Adrenal gland (tissue), 12 donors: ENCODE measurements around the gene GPD1. TPM values are rescaled to one million over a fixed set of nuclear protein-coding genes. Genes with fewer than 3 reads are reported as not detected.
A peak's percentile ranks its signal among the peaks of the same experiment; 100 is the strongest.

Source experiments
- DNase-seq, 7 donors: peaks; one replicate each; pipeline ENCODE4 v3.0.0-alpha.2; 2019 to 2020
- H3K27ac ChIP-seq, 5 donors: fragments of 200-600 bp; sonication (generic) in 4 of 5; 1 replicate in 3 of 5; 2 replicates in 2 of 5; pipeline versions ENCODE4 v1.5.1 to v1.8.0; 2016 to 2020; ENCODE audit warnings: mild to moderate bottlenecking in 1 of 5
- H3K27me3 ChIP-seq: fragments of 200-600 bp; 2 replicates; pipeline ENCODE4 v1.8.0; 2021
- H3K36me3 ChIP-seq, 2 donors: fragments of 200-600 bp; replicated peaks in 1 of 2; 1 replicate in 1 of 2; 2 replicates in 1 of 2; pipeline versions ENCODE4 v1.5.1 to v1.8.0; 2018 to 2022
- H3K4me1 ChIP-seq, 2 donors: fragments of 200-600 bp; replicated peaks in 1 of 2; 1 replicate in 1 of 2; 2 replicates in 1 of 2; pipeline versions ENCODE4 v1.5.1 to v1.8.0; 2018 to 2021
- H3K4me3 ChIP-seq, 4 donors: fragments of 200-600 bp; sonication (generic) in 3 of 4; one replicate each; pipeline ENCODE4 v1.5.1; 2016 to 2018
- H3K9me3 ChIP-seq, 3 donors: fragments of 200-600 bp; sonication (generic) in 1 of 3; replicated peaks in 1 of 3; 1 replicate in 2 of 3; 2 replicates in 1 of 3; pipeline versions ENCODE4 v1.5.1 to v1.8.0; 2016 to 2021
- POLR2A ChIP-seq, 2 donors: fragments of 450-650 bp; IDR thresholded peaks; one replicate each; pipeline ENCODE4 v1.6.1; 2017; ENCODE audit warnings: antibody characterized with exemption in 2 of 2, mild to moderate bottlenecking in 2 of 2, moderate library complexity in 1 of 2
- WGBS, 4 donors: extraction: QIAGEN DNeasy Blood & Tissue Kit in 2 of 4; methylation state at CpG; one replicate each; pipeline versions ENCODE4 v1.1.5 to v1.1.7; 2013 to 2017; 5-methylcytosine and 5-hydroxymethylcytosine counted together
- intact Hi-C, 2 donors: fragments of 100-400 bp; cut with DNase I; formaldehyde crosslinking; loops; one replicate each; pipeline versions ENCODE4 v1.14.1 to v1.15.0; 2022 to 2023
- polyA plus RNA-seq, 3 donors: library from polyadenylated mRNA; stranded (reverse); fragments of 200-250 nt in 2 of 3; fragments of 350-450 nt in 1 of 3; fragmentation: Illumina TruSeq in 1 of 3; extraction: RNeasy Lipid Tissue Mini Kit (QIAGEN cat#74804) in 1 of 3; gene quantifications; one replicate each; pipeline ENCODE4 v1.2.3, GENCODE V29; 2013 to 2014
- total RNA-seq, 9 donors: library from RNA; depleted of rRNA in 4 of 9; stranded (reverse); fragments of >200 nt in 4 of 9; fragments of 120-200 nt in 1 of 9; fragmentation: NEBNext Ultra II Directional in 1 of 9; extraction: Animal tissue kit (Norgen Biotek cat#: 25700) in 1 of 9; gene quantifications; one replicate each; pipeline versions ENCODE4 v1.1.0 to v1.2.4, GENCODE V29; 2013 to 2023
- TF ChIP-seq, protein P1 (sequence below), 6 experiments: fragments of 450-650 bp in 4 of 6; fragments of 200-600 bp in 2 of 6; sonication (generic) in 1 of 6; IDR thresholded peaks; 1 replicate in 5 of 6; 2 replicates in 1 of 6; pipeline versions ENCODE4 v1.5.1 to v1.8.0; 2016 to 2021; ENCODE audit warnings: antibody characterized with exemption in 6 of 6, mild to moderate bottlenecking in 2 of 6, moderate library complexity in 1 of 6
- donor health status: healthy with polysubstance abuse.
- donor health status: Bipolar disorder and iron deficiency.
- donor health status: DM: yes; HTN: yes; CAD: no.
- donor health status: DM: no; HTN: no; CAD: no.
- donor health status: DM: no; HTN: no; CAD: no.
- donor health status: DM: yes; HTN: yes; CAD: no.

GPD1 gene
- total and polyA plus RNA-seq, 12 donors, result 0.43 to 36.9 (median 2.6) TPM

DNA sequence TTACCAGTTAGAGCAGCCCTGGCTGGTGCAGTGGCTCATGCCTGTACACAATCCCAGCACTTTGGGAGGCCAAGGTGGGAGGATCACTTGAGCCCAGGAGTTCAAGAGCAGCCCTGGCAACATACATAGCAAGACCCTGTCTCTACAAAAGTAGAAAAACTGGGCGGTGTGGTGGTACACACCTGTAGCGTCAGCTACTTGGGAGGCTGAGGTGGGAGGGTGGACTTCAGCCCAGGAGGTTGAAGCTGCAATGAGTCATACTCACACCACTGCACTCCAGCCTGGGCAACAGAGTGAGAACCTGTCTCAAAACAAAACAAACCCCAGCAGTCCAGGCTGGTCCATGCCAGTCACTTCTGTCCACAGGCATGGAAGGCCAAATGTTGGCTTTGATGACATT lies 15.6 kb downstream of the GPD1 start:
- intact Hi-C loops, result no loop called here
- no peak for DNase-seq
- H3K4me1 ChIP-seq, result peaks cover 0 to 21% of the 10 kb centered on the region in 2 donors
- H3K4me3 ChIP-seq, result no peak overlapping the region
- TF ChIP-seq POLR2A (IDR thresholded peaks at IDR 0.05), result no peak
- TF ChIP-seq, protein P1, sequence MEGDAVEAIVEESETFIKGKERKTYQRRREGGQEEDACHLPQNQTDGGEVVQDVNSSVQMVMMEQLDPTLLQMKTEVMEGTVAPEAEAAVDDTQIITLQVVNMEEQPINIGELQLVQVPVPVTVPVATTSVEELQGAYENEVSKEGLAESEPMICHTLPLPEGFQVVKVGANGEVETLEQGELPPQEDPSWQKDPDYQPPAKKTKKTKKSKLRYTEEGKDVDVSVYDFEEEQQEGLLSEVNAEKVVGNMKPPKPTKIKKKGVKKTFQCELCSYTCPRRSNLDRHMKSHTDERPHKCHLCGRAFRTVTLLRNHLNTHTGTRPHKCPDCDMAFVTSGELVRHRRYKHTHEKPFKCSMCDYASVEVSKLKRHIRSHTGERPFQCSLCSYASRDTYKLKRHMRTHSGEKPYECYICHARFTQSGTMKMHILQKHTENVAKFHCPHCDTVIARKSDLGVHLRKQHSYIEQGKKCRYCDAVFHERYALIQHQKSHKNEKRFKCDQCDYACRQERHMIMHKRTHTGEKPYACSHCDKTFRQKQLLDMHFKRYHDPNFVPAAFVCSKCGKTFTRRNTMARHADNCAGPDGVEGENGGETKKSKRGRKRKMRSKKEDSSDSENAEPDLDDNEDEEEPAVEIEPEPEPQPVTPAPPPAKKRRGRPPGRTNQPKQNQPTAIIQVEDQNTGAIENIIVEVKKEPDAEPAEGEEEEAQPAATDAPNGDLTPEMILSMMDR (IDR thresholded peaks at IDR 0.05), result no peak
- WGBS, 4 donors, result 94 to 100% (median 98%) methylated on average over 2 of the region's 2 CpGs
- H3K27me3 ChIP-seq, result no peaks in the 10 kb centered on the region
- H3K36me3 ChIP-seq, result peaks cover 0 to 36% of the 10 kb centered on the region in 2 donors
- H3K27ac ChIP-seq, result no peak overlapping the region
- H3K9me3 ChIP-seq, result no peaks in the 10 kb centered on the region

DNA sequence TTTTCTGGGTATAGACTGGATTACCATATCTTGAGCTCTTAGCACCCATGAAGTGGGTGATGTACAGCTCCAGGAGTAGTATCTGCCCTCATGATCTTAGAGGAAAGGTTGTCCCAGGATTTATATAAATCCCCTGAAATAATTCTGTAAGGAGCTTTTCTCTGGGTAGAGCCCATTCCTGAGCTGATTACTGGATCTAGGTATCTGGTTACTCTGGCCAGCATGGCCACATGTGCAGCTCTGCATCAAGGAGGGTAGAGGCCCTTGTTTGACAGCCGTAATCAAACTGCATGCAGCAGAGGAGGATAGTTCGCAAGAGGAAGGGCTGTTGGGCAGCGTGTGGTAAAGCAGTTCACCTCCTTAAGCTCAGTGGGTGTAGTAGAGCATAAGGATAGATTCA lies 16.7 kb downstream of the GPD1 start:
- H3K4me3 ChIP-seq, result no peak overlapping the region
- H3K27ac ChIP-seq, result no peak overlapping the region
- TF ChIP-seq, protein P1 (IDR thresholded peaks at IDR 0.05), result no peak
- TF ChIP-seq POLR2A (IDR thresholded peaks at IDR 0.05), result no peak
- peaks cover 0 to 33% of the 10 kb centered on the region in 2 donors for H3K36me3 ChIP-seq
- intact Hi-C loops, result no loop called here
- WGBS, 4 donors, result 90 to 95% (median 93%) methylated on average over 3 of the region's 3 CpGs
- no peaks in the 10 kb centered on the region for H3K9me3 ChIP-seq
- DNase-seq, result peak in 1 of 7 donors; percentile 11
- H3K4me1 ChIP-seq, result peaks cover 5 to 23% of the 10 kb centered on the region in 2 donors
- no peaks in the 10 kb centered on the region for H3K27me3 ChIP-seq

DNA sequence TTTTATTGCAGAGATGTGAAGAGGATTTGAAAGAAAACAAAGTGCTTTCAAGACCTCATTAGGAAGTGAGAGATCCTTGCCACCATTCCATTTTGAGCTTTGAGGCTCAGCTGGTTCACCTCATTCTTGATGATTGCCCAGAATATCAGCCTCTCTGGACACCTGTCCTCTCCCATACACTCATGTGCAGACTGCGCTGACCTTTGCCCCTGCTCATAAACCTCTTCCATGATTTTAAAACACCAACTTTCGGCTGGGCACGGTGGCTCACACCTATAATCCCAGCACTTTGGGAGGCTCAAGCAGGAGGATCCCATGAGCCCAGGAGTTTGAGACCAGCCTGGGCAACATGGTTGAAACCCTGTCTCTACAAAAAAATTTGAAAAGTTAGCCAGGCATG lies 17.1 kb downstream of the GPD1 start:
- intact Hi-C loops, result no loop called here
- WGBS, 4 donors, result 91 to 100% (median 93%) methylated on average over 2 to 3 of the region's 3 CpGs
- Histone ChIP-seq H3K4me3 (no peak overlapping the region), H3K27me3 (no peaks in the 10 kb centered on the region), H3K27ac (no peak overlapping the region), H3K36me3 (peaks cover 0 to 29% of the 10 kb centered on the region in 2 donors), H3K9me3 (no peaks in the 10 kb centered on the region), H3K4me1 (peaks cover 5 to 23% of the 10 kb centered on the region in 2 donors)
- TF ChIP-seq, protein P1 (IDR thresholded peaks at IDR 0.05), result no peak
- TF ChIP-seq POLR2A (IDR thresholded peaks at IDR 0.05), result no peak
- DNase-seq, result peak in 1 of 7 donors; percentile 40

DNA sequence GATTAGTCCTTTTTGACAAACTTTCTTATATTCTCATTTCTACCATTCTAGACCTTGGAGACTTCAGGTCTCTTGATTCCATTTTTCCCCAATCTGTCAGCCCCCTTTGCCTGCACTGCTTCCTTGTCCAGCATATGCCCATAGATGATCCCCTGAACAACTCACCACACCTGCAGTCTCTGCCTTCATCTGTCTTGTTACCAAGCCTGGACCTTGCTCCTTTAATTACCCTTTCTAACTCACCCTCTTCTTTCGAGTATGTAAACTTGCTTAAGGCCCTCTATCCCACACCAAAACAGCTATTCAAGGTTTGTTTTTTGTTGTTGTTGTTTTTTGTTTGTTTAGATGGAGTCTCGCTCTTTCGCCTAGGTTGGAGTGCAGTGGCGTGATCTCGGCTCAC lies 17.8 kb downstream of the GPD1 start:
- Histone ChIP-seq H3K9me3 (no peaks in the 10 kb centered on the region), H3K4me1 (peaks cover 5 to 16% of the 10 kb centered on the region in 2 donors), H3K27me3 (no peaks in the 10 kb centered on the region), H3K27ac (no peak overlapping the region), H3K36me3 (peaks cover 0 to 26% of the 10 kb centered on the region in 2 donors), H3K4me3 (no peak overlapping the region)
- TF ChIP-seq POLR2A (IDR thresholded peaks at IDR 0.05), result no peak
- TF ChIP-seq, protein P1 (IDR thresholded peaks at IDR 0.05), result no peak
- DNase-seq, result peak in 1 of 7 donors; percentile 15
- intact Hi-C loops, result no loop called here
- 81 to 96% (median 91%) methylated on average over 5 of the region's 5 CpGs for WGBS, 4 donors
